IMR-90 (cell line): ENCODE measurements around the gene SESN3. TPM values are rescaled to one million over a fixed set of nuclear protein-coding genes. Genes with fewer than 3 reads are reported as not detected.

ENCODE experiments used
- ATAC-seq: fragments of 200-7000 bp; cut with Tn5 transposase; 2 replicates; pipeline ENCODE4 v1.9.1; 2020; ENCODE audit warnings: low read depth, mild to moderate bottlenecking, moderate library complexity
- BruUV-seq: library from RNA; stranded (reverse); fragments of 400-500 nt; replicated peaks from 2 replicates; lab custom pipeline; 2021; lab: Mats Ljungman, UMichigan
- CTCF ChIA-PET: fragments of 300-600 bp; formaldehyde crosslinking; extraction: SDS; loops from one replicate; lab custom pipeline; 2021; ENCODE audit warnings: antibody characterized with exemption; lab: Yijun Ruan, JAX
- POLR2A ChIA-PET: fragments of 300-600 bp; sonication (Branson Sonifier 250); formaldehyde crosslinking; loops from one replicate; lab custom pipeline; 2022; ENCODE audit warnings: antibody characterized with exemption; ENCODE audit not compliant: unreplicated experiment; lab: Charles Lee
- DNase-seq: peaks from one replicate; pipeline ENCODE4 v3.0.0; 2013
- H2AFZ ChIP-seq: replicated peaks from 2 replicates; pipeline ENCODE3; 2013; ENCODE audit warnings: low read length, mild to moderate bottlenecking; ENCODE audit not compliant: poor library complexity
- H2AK5ac ChIP-seq: 2 replicates; pipeline ENCODE4 v1.6.1; 2013; ENCODE audit warnings: low read depth, low read length, inconsistent platforms
- H2AK9ac ChIP-seq: replicated peaks from 2 replicates; pipeline ENCODE3; 2013; ENCODE audit warnings: mild to moderate bottlenecking, low read depth, low read length, moderate library complexity; ENCODE audit not compliant: poor library complexity
- H2BK120ac ChIP-seq: 2 replicates; pipeline ENCODE4 v1.6.1; 2013; ENCODE audit warnings: low read depth, low read length, inconsistent platforms
- H2BK15ac ChIP-seq: 3 replicates; pipeline ENCODE4 v1.6.1; 2013; ENCODE audit warnings: low read depth, low read length, inconsistent platforms
- H2BK20ac ChIP-seq: 2 replicates; pipeline ENCODE4 v1.6.1; 2013; ENCODE audit warnings: low read depth, mild to moderate bottlenecking, inconsistent platforms, low read length, moderate library complexity
- H2BK5ac ChIP-seq: 2 replicates; pipeline ENCODE4 v1.6.1; 2013; ENCODE audit warnings: mild to moderate bottlenecking, low read depth, low read length, inconsistent platforms; ENCODE audit not compliant: poor library complexity, severe bottlenecking
- H3K14ac ChIP-seq: replicated peaks from 2 replicates; pipeline ENCODE4 v1.6.1; 2013; ENCODE audit warnings: low read depth, low read length, inconsistent platforms
- H3K18ac ChIP-seq: 2 replicates; pipeline ENCODE4 v1.6.1; 2013; ENCODE audit warnings: low read depth, low read length, control low read depth
- H3K23ac ChIP-seq: 2 replicates; pipeline ENCODE4 v1.6.1; 2013; ENCODE audit warnings: low read depth, low read length, inconsistent platforms
- H3K27ac ChIP-seq: 2 replicates; pipeline ENCODE4 v1.5.1; 2013; ENCODE audit warnings: mild to moderate bottlenecking, control low read depth, low read length; ENCODE audit not compliant: insufficient read depth
- H3K27me3 ChIP-seq: 2 replicates; pipeline ENCODE4 v1.6.1; 2013; ENCODE audit warnings: low read length; ENCODE audit not compliant: control insufficient read depth, insufficient read depth
- H3K36me3 ChIP-seq: 2 replicates; pipeline ENCODE4 v1.6.1; 2013; ENCODE audit warnings: low read length, mixed read lengths; ENCODE audit not compliant: control insufficient read depth, insufficient read depth
- H3K4ac ChIP-seq: 2 replicates; pipeline ENCODE4 v1.6.1; 2013; ENCODE audit warnings: low read depth, low read length, inconsistent platforms
- H3K4me1 ChIP-seq: 2 replicates; pipeline ENCODE4 v1.6.1; 2013; ENCODE audit warnings: low read length, mixed read lengths; ENCODE audit not compliant: control insufficient read depth, insufficient read depth
- H3K4me2 ChIP-seq: 2 replicates; pipeline ENCODE4 v1.6.1; 2013; ENCODE audit warnings: low read depth, mild to moderate bottlenecking, control low read depth, low read length, moderate library complexity
- H3K4me3 ChIP-seq: 2 replicates; pipeline ENCODE4 v1.5.1; 2013; ENCODE audit warnings: low read depth, mild to moderate bottlenecking, control low read depth, low read length, moderate library complexity; ENCODE audit not compliant: insufficient read depth
- H3K56ac ChIP-seq: 2 replicates; pipeline ENCODE4 v1.6.1; 2013; ENCODE audit warnings: low read length, inconsistent platforms; ENCODE audit not compliant: insufficient read depth; ENCODE audit errors: extremely low read depth
- H3K79me1 ChIP-seq, 2 experiments: 2 replicates each; pipeline ENCODE4 v1.6.1; 2013; ENCODE audit warnings: low read length in 2 of 2, inconsistent platforms in 1 of 2, low read depth in 1 of 2
- H3K9ac ChIP-seq: 2 replicates; pipeline ENCODE4 v1.6.1; 2013; ENCODE audit warnings: low read depth, low read length, control low read depth
- H3K9me1 ChIP-seq: 2 replicates; pipeline ENCODE4 v1.6.1; 2013; ENCODE audit warnings: low read length, inconsistent platforms; ENCODE audit not compliant: insufficient read depth
- H3K9me3 ChIP-seq: 2 replicates; pipeline ENCODE4 v1.6.1; 2013; ENCODE audit warnings: low read length; ENCODE audit not compliant: control insufficient read depth, insufficient read depth
- H4K20me1 ChIP-seq: 2 replicates; pipeline ENCODE4 v1.6.1; 2013; ENCODE audit warnings: low read length, inconsistent platforms; ENCODE audit not compliant: insufficient read depth
- H4K5ac ChIP-seq: 2 replicates; pipeline ENCODE4 v1.6.1; 2013; ENCODE audit warnings: mild to moderate bottlenecking, low read depth, low read length, control low read depth
- H4K8ac ChIP-seq, 2 experiments: 2 replicates each; pipeline ENCODE4 v1.6.1; 2013; ENCODE audit warnings: low read depth in 2 of 2, low read length in 2 of 2, control low read depth in 1 of 2, inconsistent platforms in 1 of 2
- H4K91ac ChIP-seq: 2 replicates; pipeline ENCODE4 v1.6.1; 2013; ENCODE audit warnings: low read depth, low read length, inconsistent platforms; ENCODE audit not compliant: insufficient read depth
- BHLHE40 ChIP-seq: fragments of 150-350 bp; IDR thresholded peaks from 2 replicates; pipeline ENCODE4 v1.6.1; 2016; ENCODE audit warnings: mild to moderate bottlenecking, low read depth, low read length
- CEBPB ChIP-seq: IDR thresholded peaks from 2 replicates; pipeline ENCODE4 v1.6.1; 2012; ENCODE audit warnings: low read depth, low read length, improper control_type of control experiment
- CHD1 ChIP-seq: IDR thresholded peaks from 2 replicates; pipeline ENCODE4 v1.6.1; 2012; ENCODE audit warnings: low read depth, low read length, improper control_type of control experiment
- CTCF ChIP-seq: conservative IDR thresholded peaks from 2 replicates; pipeline ENCODE4 v1.5.1; 2012; ENCODE audit warnings: mild to moderate bottlenecking, low read depth, low read length, improper control_type of control experiment
- ELK1 ChIP-seq: fragments of 150-350 bp; IDR thresholded peaks from 2 replicates; pipeline ENCODE4 v1.6.1; 2016; ENCODE audit warnings: low read depth, mild to moderate bottlenecking, low read length, moderate library complexity, borderline replicate concordance
- FOS ChIP-seq: fragments of 150-350 bp; IDR thresholded peaks from 2 replicates; pipeline ENCODE4 v1.6.1; 2016; ENCODE audit warnings: low read depth, low read length
- MAFK ChIP-seq: IDR thresholded peaks from 2 replicates; pipeline ENCODE4 v1.6.1; 2012; ENCODE audit warnings: low read depth, low read length, improper control_type of control experiment
- MAZ ChIP-seq: IDR thresholded peaks from 2 replicates; pipeline ENCODE4 v1.6.1; 2012; ENCODE audit warnings: low read depth, mild to moderate bottlenecking, low read length, improper control_type of control experiment, moderate library complexity, borderline replicate concordance
- NFE2L2 ChIP-seq: fragments of 150-350 bp; IDR thresholded peaks from 2 replicates; pipeline ENCODE4 v1.6.1; 2016; ENCODE audit warnings: low read depth, mild to moderate bottlenecking, low read length
- POLR2A ChIP-seq: IDR thresholded peaks from 2 replicates; pipeline ENCODE4 v1.6.1; 2012; ENCODE audit warnings: mild to moderate bottlenecking, low read depth, low read length
- RAD21 ChIP-seq: IDR thresholded peaks from 2 replicates; pipeline ENCODE4 v1.6.1; 2012; ENCODE audit warnings: low read length, improper control_type of control experiment
- RCOR1 ChIP-seq: IDR thresholded peaks from 2 replicates; pipeline ENCODE4 v1.6.1; 2012; ENCODE audit warnings: mild to moderate bottlenecking, low read length, improper control_type of control experiment; ENCODE audit not compliant: insufficient replicate concordance
- RFX5 ChIP-seq: IDR thresholded peaks from 2 replicates; pipeline ENCODE4 v1.8.0; 2012; ENCODE audit warnings: low read depth, mild to moderate bottlenecking, low read length, moderate library complexity
- SMC3 ChIP-seq: fragments of 150-350 bp; IDR thresholded peaks from 2 replicates; pipeline ENCODE4 v1.6.1; 2016; ENCODE audit warnings: low read depth, mild to moderate bottlenecking, antibody characterized with exemption, low read length, moderate library complexity
- USF2 ChIP-seq: fragments of 150-350 bp; IDR thresholded peaks from 2 replicates; pipeline ENCODE4 v1.6.1; 2017; ENCODE audit warnings: mild to moderate bottlenecking, antibody characterized with exemption, low read length, low read depth
- dilution Hi-C: fragments of 300-500 bp; cut with HindIII; formaldehyde crosslinking; loops from one replicate; pipeline ENCODE4 v1.14.3; 2018; ENCODE audit warnings: low sequenced_read_pairs; ENCODE audit not compliant: unreplicated experiment
- in situ Hi-C: fragments of 300-500 bp; cut with MboI; formaldehyde crosslinking; loops from 3 replicates; pipeline ENCODE4 v1.14.3; 2019; ENCODE audit warnings: low sequenced_read_pairs, inconsistent platforms, mixed read lengths
- intact Hi-C: fragments of 100-400 bp; cut with micrococcal nuclease; formaldehyde crosslinking; loops from 2 replicates; pipeline ENCODE4 v1.10.0; 2022
- polyA plus RNA-seq, 3 experiments: library from polyadenylated mRNA; depleted of rRNA; stranded (reverse); fragments of >200 nt; gene quantifications; 2 replicates each; pipeline ENCODE4 v1.2.3, GENCODE V29; 2012; ENCODE audit warnings: low replicate concordance in 1 of 3
- total RNA-seq: library from RNA; depleted of rRNA; stranded (reverse); fragments of >200 nt; gene quantifications from 2 replicates; pipeline ENCODE4 v1.2.3, GENCODE V29; 2012

SESN3 gene
- total and polyA plus RNA-seq, 2 of the 4 experiments (the other 2 are of a cell fraction): 2.0 to 7.7 TPM

- H2AK9ac ChIP-seq: no peak overlapping the region
- H4K20me1 ChIP-seq: no peaks in the 10 kb centered on the region
- no peak overlapping the region for H2BK120ac ChIP-seq
- no peak overlapping the region for H2BK5ac ChIP-seq
- DNase-seq (no peak), ATAC-seq (no peak)
- H3K4me3 ChIP-seq: no peak overlapping the region
- ChIA-PET POLR2A (no interaction called here), CTCF (interaction anchor here (0.6 kb wide), 1 partner anchor 23 kb away, joined by 7 read pairs; no protein-coding TSS in a partner anchor)
- H2BK20ac ChIP-seq: no peak overlapping the region
- H3K4me2 ChIP-seq: no peak overlapping the region
- H3K4ac ChIP-seq: no peak overlapping the region
- H2AFZ ChIP-seq: no peak overlapping the region
- no peak overlapping the region for H4K8ac ChIP-seq
- no peak overlapping the region for H3K18ac ChIP-seq
- H4K91ac ChIP-seq: no peak overlapping the region
- H3K4me1 ChIP-seq: no peaks in the 10 kb centered on the region
- in situ Hi-C loops: no loop called here
- no peak overlapping the region for H4K5ac ChIP-seq
- no peaks in the 10 kb centered on the region for H3K9me1 ChIP-seq
- BruUV-seq: no TSS peak
- H2AK5ac ChIP-seq: no peak overlapping the region
- no peaks in the 10 kb centered on the region for H3K9me3 ChIP-seq
- TF ChIP-seq CHD1 (no peak), MAFK (no peak), FOS (no peak), POLR2A (no peak), RFX5 (no peak), RCOR1 (no peak), CEBPB (no peak), MAZ (no peak), NFE2L2 (no peak), RAD21 (no peak), CTCF (no peak), USF2 (no peak), BHLHE40 (no peak), ELK1 (no peak), SMC3 (no peak)
- H2BK15ac ChIP-seq: no peak overlapping the region
- H3K27ac ChIP-seq: no peak overlapping the region
- H3K36me3 ChIP-seq: 0 out of 2 replicates have a peak, but pooled peaks cover 1% of the 10 kb centered on the region
- H3K27me3 ChIP-seq: no peaks in the 10 kb centered on the region
- H3K56ac ChIP-seq: no peak overlapping the region
- dilution Hi-C loops: no loop called here
- intact Hi-C loops: no loop called here
- H3K23ac ChIP-seq: no peak overlapping the region
- no peak overlapping the region for H3K9ac ChIP-seq
- H3K14ac ChIP-seq: no peak overlapping the region
- no peaks in the 10 kb centered on the region for H3K79me1 ChIP-seq
Measured at GRCh38 chr11:95187723-95188122, 43.3 kb downstream of the SESN3 start.
